GM18499 (cell line): Measurements from ENCODE around the gene ADAM12.

Source experiments
- ATAC-seq: cut with Tn5 transposase; IDR thresholded peaks from one replicate; pipeline ENCODE4 v1.9.1; 2021; ENCODE audit warnings: moderate number of reproducible peaks; ENCODE audit not compliant: insufficient read depth, unreplicated experiment

Gene ADAM12

DNA sequence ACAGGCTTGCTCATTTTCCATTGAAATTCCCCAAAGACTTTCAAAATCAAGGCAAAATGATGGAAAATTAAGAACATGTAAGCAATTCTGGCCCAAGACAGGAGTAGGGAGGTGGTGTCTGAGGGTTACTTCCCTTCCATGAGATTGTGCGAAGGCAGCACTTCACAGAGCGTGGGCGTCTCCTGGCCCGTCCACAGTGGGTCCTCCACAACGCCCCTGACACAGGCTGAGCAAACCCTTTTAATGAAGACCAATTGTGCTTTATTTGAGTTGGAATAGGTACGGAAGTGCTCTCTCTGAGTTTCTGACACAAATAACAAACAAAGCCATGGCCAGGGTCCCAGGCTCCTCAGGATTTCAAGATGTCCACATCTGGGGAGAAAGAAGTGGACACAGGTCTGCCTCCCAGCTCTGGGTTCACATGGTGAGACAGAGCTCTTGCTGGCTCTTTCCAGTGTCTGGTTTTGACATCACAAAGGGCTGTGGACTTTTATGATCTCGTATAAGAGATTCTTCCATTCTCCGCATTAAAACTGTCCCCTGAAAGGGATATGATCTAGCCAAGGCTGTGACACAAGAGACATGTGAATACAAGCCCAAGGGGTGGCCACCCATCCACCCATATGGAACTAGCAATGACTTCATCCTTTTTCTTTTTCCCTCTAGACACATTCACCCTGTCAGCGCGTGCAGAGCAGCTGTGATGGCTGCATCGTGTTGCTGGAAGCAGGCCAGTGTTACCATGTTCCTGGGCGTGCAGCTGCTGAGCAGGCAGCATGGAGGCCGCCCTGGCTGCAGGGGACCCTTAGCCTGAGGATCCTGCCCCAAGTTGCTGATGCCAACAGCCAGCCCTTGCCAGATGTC lies 145.6 kb downstream of the ADAM12 start:
- no peak for ATAC-seq

GRCh38 chr10:126240483-126240882 lies 147.8 kb downstream of the ADAM12 start:
- no peak for ATAC-seq

GRCh38 chr10:126239844-126240243 lies 148.4 kb downstream of the ADAM12 start:
- ATAC-seq = no peak

DNA sequence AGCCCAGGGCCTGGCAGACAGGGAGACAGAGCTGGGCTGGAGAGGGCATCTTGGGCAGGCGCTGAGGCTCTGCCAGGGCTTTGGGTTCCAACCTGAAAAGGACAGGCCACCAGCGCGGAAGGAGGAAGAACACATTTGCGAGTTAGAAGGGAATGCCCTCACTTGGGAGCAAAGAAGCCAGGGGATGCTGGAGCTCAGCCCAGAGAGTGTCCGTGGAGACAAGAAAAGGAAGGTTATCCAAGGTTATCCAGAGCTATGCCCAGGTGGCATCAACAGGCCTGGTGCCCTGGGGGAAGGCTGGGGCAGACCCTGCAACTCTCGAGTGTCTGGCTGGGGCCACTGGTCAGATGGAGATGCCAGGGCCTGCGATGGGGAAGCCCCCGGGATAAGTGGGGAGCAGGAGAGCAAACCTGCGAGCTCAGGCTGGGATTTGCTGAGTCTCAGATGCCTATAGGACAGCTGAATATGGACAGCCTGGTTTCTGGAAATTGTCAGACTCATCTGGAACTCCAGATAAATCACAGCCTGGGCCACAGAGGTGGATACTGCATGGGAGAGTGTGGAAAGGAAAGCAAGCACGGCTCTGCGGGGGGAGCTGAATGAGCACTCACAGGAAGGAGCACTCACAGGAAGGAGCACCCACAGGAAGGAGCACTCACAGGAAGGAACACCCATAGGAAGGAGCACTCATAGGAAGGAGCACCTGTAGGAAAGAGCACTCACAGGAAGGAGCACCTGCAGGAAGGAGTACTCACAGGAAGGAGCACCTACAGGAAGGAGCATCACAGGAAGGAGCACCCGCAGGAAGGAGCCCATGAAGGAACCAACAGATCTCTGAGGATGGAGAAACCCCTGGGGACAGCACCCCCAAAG lies 152.1 kb downstream of the ADAM12 start:
- no peak for ATAC-seq

DNA sequence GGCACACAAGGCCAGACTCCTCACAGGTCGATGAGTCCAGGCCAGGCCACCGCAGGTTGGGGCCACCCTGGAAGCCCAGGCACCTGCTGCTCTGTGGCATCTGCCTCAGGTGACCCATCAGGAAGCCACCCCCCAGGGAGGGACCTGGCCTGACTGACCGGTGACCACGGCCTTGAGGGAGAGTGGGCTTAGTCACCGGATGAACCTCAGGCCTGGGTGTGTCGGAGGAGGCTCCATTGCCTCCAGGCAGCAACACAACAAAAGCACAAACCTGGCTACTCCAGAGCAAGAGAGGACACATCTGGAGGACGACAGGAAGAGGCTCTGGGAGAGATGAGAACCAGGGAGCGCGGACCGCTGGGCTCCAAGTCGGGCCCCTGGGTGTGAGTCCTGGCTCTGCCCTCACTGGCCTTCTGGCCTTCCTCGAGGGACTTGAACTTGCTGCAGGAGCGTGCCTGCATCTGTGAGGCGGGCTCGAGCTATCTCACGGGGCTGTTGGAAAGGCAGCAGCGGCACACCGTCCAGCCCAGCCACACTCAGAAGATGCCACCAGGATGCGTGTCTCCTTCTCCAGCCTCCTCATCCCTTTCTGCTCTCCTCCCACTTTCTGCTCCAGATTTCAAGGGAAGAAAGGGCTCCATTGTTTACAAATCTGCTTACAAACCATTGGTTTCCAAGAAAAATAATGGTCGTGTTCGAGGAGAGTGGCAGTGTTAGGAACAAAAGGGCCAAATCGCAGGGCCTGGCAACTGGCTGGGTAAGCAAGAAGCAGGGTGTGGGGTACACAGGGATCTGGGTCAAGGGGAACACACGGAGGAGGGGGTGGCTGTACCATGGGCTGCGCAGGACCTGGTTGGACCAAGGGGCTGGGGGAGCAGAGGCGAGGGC lies 152.9 kb downstream of the ADAM12 start:
- ATAC-seq = no peak

- no peak for ATAC-seq
Observed at GRCh38 chr10:126234630-126235029, 153.6 kb downstream of the ADAM12 start.

DNA sequence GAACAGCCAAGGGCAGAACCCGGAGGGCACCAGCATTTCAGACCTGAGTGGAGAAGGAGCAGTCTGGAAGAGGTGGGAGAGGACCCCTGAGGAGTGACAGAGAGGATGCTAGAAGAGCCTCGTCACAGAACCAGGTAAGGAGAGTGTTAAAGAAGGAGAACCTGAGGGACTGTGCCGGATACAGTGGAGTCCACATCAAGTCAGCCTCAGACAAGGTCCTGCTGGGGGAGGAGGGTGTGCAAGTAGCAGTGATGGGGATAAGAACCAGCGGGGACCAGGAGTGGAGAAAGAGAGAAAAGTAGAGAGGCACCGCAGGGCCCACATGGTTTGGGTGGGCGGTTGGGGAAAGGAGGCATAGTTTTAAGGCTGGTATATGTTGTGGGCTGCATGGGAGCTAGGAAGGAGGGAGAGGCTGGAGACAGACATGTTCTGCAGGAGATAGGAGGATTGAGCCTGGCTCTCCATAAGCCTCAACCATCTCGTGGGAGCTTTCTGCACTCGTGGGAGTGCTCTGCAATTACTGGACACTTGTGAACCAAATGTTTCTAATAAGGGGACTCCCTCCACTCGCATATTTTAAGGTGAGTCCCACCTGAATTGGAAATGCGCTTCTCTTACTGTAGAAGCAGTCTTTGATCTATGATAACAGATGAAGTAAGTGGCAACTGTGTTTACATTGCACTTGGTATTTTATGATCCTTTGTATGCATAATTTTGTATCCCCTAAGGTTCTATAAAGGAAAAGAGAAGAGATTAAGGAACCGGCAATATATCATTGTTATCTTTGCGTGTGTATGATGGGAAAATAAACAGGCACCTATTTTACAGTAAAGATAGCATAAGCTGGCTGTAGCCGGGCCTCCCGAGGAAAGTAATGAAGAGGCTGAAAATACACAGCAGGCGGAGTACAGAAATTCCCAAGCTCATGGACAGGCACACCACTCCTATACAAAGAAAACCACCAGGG lies 154.8 kb downstream of the ADAM12 start:
- ATAC-seq = no peak

DNA sequence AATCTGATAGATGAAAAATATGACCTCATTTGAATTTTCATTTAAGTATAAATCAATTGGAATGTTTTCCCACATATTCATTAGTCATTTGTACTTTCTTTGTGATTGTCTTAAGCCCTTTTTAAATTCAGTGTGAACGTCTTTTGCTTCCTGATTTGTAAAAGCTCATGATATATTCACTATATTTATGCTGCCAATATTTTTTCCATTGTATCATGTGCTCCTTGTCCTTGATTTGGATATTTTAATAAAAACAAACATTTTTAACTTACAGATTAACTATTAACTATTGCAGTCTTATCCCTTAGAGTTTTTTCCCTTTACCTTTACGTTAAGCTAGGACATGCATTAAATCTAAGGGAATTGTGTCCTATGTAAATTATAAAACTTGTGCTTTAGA lies 157.7 kb downstream of the ADAM12 start:
- ATAC-seq = no peak

DNA sequence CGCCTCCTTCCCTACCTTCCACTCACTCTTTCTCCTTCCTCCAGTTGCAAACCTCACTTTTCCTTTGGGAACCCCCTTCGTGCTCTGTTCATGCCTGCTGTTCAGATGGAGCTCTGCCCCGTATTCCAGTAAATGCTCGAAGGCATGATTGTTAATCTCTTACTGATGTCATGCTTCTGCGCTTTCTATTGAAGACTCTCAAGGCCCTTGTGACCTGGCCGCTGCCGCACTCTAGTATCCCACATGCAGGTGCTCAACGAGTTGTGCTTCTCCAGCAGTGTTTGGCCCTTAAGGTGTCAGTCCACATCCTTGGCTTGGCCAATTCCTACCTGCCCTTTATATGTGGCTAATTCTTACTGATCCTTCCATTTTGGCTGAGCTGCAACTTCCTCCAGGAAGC lies 158.6 kb downstream of the ADAM12 start:
- no peak for ATAC-seq

DNA sequence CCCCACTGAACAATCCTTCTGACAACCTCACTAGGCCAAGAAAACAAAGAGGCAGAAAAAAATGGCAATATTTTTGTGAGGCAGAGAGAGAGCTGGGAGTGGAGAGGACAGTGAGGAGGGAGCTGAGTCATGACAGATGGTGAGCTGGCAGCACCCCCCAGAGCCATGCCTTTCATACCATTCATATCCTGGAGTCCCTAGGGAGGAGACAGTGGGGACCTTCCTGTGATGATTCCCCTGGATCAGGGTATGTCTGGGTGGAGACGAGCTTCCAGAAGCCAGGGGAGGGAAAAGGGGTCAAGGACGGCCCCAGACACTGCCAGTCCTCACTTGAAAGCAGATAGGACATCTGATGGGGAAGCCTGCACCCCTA lies 160.5 kb downstream of the ADAM12 start:
- ATAC-seq = no peak

DNA sequence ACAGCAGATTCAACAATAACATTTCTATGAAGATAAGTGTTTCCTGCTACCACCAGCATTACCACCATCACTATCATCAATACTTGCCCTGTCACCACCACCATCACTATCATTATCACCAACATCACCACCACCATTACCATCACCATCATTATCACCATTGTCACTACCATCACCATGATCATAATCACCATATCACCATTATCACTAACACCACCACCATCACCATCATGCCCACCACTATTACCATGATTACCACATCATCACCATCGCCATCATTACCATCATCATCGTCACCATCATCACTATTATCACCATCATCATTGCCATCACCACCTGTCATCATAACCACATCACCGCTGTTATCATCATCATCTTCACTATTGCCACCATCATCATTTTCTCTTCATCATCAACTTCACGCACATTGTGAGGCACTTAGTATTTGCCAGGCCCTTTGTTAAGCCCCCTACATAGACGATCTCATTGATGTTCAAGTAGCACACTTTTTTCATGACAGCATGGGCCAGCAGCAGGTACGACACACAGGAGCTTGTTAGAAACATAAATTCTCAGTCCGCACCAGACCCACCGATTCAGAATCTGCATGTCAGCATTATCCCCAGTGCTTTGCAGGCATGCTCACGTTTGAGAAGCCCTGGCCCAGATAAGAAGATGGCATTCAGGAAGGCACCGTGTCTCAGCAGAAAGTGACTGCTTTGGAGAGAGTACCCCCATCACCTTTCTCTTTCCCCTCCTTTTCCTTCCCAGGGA lies 161.1 kb downstream of the ADAM12 start:
- ATAC-seq = no peak

DNA sequence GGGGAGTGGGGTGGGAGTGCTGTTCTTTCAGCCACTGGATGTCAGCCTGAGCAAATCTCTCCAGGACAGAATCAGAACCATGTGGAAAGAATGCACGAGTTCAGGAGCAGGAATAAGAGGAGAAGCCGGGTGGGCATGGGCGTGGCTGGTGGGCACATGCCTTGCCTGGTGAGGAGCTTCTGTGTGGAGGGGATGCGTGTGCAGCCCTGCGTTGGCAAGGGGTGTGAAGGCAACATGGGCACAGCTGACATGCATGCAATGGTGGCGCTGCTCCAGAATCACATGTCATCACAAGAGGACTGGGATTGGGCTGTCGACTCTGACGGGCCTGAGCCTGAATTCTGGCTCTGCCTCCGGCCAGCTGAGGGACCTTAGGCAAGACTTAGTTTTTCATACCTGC lies 162.1 kb downstream of the ADAM12 start:
- ATAC-seq = no peak

- no peak for ATAC-seq
Observed at GRCh38 chr10:126225672-126226008, 162.6 kb downstream of the ADAM12 start.

- ATAC-seq = no peak
Observed at GRCh38 chr10:126224967-126225671, 163.2 kb downstream of the ADAM12 start.

DNA sequence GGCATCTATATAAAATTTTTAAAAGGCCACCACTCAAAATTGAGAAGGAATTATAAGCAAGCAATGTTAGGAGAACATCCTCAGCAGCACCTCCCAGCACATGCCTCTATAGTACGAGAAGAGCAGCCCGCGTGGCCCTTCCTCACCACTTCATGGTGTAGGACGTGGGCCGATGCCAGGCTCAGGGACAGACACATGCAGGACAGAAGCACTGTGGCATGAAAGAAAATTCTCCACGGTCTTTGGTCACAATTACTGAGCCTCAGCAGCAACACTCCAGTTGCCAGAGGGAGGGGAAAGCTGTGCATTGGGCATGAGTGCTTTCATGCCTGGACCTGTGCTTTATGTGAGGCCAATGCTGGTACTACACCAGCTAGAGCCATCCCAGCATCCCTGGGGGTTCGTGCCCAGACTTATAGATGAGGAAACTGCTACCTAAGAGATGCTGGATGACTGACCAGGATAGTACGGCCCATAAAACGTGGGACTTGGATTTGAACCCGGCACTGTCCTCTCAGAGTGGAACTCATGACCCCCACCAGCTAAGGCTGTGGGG lies 164.7 kb downstream of the ADAM12 start:
- ATAC-seq = no peak

DNA sequence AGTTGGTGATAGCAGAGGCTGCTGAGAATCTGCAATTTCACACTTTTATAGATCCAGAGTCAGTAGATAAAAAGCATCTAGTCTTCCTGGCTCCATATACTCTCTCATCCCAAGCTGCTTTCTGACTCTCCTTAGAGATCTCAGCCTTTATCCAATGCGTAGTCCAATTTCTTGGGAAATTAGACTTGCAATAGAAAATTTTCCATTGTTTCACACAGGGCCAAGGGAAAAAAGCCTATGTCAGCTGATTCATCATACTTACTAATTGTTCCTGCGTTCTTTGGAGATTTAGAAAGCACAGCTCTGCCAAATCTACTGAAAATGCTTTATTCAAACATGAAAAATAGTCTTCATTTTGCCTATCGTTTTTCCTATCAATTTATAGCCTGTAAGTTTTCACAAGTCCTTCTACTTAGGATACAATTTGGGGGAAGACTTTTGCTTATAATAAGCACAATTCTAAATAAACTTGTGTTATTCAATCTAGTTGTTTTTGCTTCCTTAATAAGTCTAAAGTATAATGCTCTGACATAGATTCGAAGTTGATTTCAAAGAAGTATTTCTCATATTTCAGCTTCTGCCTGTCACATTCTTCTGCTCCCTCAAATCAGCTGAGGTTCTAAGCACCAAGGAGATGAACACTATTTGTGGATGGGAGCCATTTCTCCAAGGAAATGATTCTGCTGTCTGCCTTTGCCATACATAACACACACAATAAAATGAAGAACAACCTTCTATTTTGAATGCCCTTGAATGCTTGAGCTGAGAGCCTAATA lies 165.4 kb downstream of the ADAM12 start:
- ATAC-seq = no peak

GRCh38 chr10:126221874-126222273 lies 166.4 kb downstream of the ADAM12 start:
- no peak for ATAC-seq
